ENCODE data around the gene IL5.

Gene IL5

GRCh38 chr5:132492386-132493125, 50.8 kb downstream of the IL5 start:
- Histone ChIP-seq H3K4me1 (ENCODE audit: low read depth, poor library complexity, severe bottlenecking) (peaks cover 71% of the 10 kb centered on the region), H3K4me2 (no peak overlapping the region), H3K9ac (no peak overlapping the region), H2AFZ (ENCODE audit: low read depth) (no peak overlapping the region), H3K36me3 (ENCODE audit: insufficient read depth) (no peaks in the 10 kb centered on the region), H3K4me3 (IDR thresholded peaks at IDR 0.05; ENCODE audit: insufficient read depth, low read depth, low read length) (no peak overlapping the region), H3K27me3 (ENCODE audit: insufficient read depth, low read depth) (no peaks in the 10 kb centered on the region), H4K20me1 (ENCODE audit: insufficient read depth) (peaks cover 17% of the 10 kb centered on the region), H3K79me2 (ENCODE audit: insufficient read depth, low read depth) (peaks cover 25% of the 10 kb centered on the region), H3K27ac (no peak overlapping the region)
- TF ChIP-seq, protein P1, sequence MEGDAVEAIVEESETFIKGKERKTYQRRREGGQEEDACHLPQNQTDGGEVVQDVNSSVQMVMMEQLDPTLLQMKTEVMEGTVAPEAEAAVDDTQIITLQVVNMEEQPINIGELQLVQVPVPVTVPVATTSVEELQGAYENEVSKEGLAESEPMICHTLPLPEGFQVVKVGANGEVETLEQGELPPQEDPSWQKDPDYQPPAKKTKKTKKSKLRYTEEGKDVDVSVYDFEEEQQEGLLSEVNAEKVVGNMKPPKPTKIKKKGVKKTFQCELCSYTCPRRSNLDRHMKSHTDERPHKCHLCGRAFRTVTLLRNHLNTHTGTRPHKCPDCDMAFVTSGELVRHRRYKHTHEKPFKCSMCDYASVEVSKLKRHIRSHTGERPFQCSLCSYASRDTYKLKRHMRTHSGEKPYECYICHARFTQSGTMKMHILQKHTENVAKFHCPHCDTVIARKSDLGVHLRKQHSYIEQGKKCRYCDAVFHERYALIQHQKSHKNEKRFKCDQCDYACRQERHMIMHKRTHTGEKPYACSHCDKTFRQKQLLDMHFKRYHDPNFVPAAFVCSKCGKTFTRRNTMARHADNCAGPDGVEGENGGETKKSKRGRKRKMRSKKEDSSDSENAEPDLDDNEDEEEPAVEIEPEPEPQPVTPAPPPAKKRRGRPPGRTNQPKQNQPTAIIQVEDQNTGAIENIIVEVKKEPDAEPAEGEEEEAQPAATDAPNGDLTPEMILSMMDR (conservative IDR thresholded peaks at IDR 0.05; ENCODE audit: low read depth, low read length), result no peak

Data from KMS-11 (cell line).